Endometrium (tissue), 2 donors: ENCODE measurements around the gene TTC21B.

Experiments used
- FAIRE-seq: peaks from 2 replicates; lab custom pipeline; 2012; peaks lifted over from hg19 to GRCh38; lab: Jason Lieb, UNC
- donor health status: control.
- donor health status: control.

The TTC21B gene

DNA sequence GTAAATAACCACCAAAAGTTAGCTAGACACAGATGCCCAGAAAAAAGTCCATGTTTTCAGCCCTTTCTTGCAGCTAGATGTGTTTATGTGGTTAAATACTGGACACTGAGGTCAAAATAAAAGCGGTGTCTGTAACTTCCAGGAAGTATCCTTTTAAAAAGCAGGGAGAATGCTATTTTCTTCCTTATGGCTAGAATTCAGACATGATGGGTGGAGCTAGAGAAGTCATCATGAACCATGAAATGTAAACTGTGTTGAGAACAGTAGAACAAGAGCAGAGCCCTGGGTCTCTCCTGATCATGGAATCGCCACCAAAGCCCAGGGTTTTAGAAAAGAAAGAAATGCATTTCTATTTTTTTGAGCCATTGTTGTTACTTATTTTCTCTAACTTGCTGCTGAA is 118.2 kb downstream of the TTC21B start:
- no peak for FAIRE-seq

DNA sequence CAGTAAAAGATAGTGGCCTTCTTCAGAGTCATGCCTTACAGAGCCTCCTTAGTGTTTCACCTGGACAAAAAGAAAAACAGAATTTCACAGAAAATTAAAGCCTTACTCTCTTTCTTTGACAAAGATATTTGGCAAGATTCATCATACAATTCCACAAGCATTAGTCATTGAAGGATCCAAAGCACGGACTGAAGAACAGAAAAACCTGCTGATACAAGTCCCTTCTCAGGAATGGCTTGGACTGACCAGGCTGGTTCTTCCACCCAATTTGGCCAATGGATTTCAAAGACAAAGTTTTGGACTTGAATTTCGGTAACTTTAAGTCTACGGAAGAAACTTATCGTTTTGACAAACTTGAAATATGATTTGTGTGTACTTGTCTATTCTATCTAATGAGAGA is 120.4 kb downstream of the TTC21B start:
- no peak for FAIRE-seq

- no peak for FAIRE-seq
Observed at GRCh38 chr2:165827921-165828276, 125.7 kb downstream of the TTC21B start.

DNA sequence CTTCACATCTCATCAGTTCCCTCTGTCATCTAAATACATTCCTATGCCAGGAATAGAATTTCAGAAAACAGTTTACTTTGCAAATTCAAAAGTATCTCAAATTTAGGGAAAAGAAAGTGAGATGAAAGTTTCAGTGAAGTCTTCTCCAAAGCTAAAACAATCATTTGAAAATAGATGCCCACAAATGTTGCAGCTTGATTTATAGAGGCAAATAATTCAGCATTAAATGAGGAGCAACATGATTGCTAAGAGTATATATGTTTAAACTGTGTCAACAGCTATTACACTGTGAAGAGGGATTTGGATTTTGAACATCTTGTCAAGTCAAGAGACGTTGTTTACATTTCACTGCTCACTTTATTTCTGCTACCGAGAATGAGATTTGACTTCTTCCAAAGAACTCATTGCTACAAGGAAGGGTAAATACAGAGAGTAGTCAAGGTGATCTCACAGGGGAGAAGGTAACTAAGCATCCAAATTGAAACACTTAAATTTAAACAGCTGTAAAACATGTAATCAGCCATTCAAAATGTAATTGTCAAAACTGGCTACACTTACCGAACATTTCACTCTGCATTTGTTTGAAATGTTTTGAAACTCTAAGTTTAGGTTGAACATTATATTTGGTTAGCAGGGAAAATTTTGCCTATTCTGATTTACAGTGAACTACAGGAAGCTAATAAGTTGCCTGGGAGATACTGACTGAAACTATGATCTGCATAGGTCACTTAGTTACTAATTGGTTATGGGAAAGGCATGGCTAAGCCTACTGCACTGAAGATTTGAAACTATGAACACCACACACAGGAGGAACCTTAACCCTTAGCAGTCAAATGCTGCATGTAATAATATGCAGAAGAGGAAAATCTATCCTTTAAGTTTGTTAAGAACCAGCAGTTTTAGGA is 126.3 kb downstream of the TTC21B start:
- no peak for FAIRE-seq

- no peak for FAIRE-seq
Observed at GRCh38 chr2:165825041-165825440, 128.5 kb downstream of the TTC21B start.
